Measurements from ENCODE around the gene RBMS3. TPM values are rescaled to one million over a fixed set of nuclear protein-coding genes. Genes with fewer than 3 reads are reported as not detected.

RBMS3 gene
- total and polyA plus RNA-seq, 2 of the 13 experiments (the other 11 are each of a cell fraction or from before 2014, with no cell fraction given): not detected

DNA sequence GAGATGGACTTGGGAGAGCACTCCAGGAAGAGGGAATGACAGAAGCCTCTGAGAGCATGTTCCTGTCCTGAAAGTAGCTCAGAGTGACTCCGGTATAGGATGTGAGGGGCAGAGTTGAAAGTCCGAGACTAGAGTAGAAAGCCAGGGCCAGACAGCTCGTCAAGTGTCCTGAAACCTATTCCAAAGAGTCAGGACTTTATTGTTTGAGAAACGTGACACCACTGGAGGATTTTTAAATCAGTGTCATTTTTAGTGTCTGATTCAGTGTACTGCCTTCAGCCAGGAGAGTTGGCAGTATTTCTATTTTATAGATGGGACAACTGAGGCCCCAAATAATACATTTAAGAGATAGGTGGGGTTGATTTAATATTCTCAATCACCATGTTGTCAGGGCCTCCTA lies 1.6 kb upstream of the RBMS3 start:
- ChIA-PET POLR2A (no interaction called here), CTCF (ENCODE audit: low intra/inter-chr PET ratio, low total read pairs) (no interaction called here)
- H3K4me2 ChIP-seq (ENCODE audit: low read depth, low read length): no peak overlapping the region
- 6% methylated on average over 4 of the region's 4 CpGs for WGBS (ENCODE audit: low lambda C conversion rate)
- TF ChIP-seq NBN (conservative IDR thresholded peaks at IDR 0.05) (no peak), ZNF263 (CRISPR knock-in tag; IDR thresholded peaks at IDR 0.05) (no peak), GTF3A (CRISPR knock-in tag; conservative IDR thresholded peaks at IDR 0.05) (no peak), ZNF451 (CRISPR knock-in tag; IDR thresholded peaks at IDR 0.05) (no peak), ZNF672 (CRISPR knock-in tag; IDR thresholded peaks at IDR 0.05) (no peak), ATF6 (CRISPR knock-in tag; conservative IDR thresholded peaks at IDR 0.05) (no peak), ASH2L (IDR thresholded peaks at IDR 0.05; ENCODE audit: insufficient read length, low read depth, low read length) (no peak), ZBTB7A (CRISPR knock-in tag; IDR thresholded peaks at IDR 0.05) (no peak), TRIM22 (IDR thresholded peaks at IDR 0.05) (no peak), ZBTB3 (CRISPR knock-in tag; IDR thresholded peaks at IDR 0.05; ENCODE audit: borderline replicate concordance, low read depth) (no peak), ZNF552 (CRISPR knock-in tag; IDR thresholded peaks at IDR 0.05; ENCODE audit: borderline replicate concordance) (no peak), PCBP1 (IDR thresholded peaks at IDR 0.05; ENCODE audit: borderline replicate concordance, low read depth, low read length) (no peak), GPN1 (CRISPR knock-in tag; IDR thresholded peaks at IDR 0.05; ENCODE audit: borderline replicate concordance) (no peak), ZMAT3 (CRISPR knock-in tag; conservative IDR thresholded peaks at IDR 0.05) (no peak), ZNF17 (CRISPR knock-in tag; IDR thresholded peaks at IDR 0.05) (no peak), SCMH1 (CRISPR knock-in tag; IDR thresholded peaks at IDR 0.05; ENCODE audit: borderline replicate concordance) (no peak), REL (CRISPR knock-in tag; conservative IDR thresholded peaks at IDR 0.05) (no peak)
- TF ChIP-seq, protein P1, sequence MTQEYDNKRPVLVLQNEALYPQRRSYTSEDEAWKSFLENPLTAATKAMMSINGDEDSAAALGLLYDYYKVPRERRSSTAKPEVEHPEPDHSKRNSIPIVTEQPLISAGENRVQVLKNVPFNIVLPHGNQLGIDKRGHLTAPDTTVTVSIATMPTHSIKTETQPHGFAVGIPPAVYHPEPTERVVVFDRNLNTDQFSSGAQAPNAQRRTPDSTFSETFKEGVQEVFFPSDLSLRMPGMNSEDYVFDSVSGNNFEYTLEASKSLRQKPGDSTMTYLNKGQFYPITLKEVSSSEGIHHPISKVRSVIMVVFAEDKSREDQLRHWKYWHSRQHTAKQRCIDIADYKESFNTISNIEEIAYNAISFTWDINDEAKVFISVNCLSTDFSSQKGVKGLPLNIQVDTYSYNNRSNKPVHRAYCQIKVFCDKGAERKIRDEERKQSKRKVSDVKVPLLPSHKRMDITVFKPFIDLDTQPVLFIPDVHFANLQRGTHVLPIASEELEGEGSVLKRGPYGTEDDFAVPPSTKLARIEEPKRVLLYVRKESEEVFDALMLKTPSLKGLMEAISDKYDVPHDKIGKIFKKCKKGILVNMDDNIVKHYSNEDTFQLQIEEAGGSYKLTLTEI (CRISPR knock-in tag; conservative IDR thresholded peaks at IDR 0.05): no peak
- TF ChIP-seq, protein P2, sequence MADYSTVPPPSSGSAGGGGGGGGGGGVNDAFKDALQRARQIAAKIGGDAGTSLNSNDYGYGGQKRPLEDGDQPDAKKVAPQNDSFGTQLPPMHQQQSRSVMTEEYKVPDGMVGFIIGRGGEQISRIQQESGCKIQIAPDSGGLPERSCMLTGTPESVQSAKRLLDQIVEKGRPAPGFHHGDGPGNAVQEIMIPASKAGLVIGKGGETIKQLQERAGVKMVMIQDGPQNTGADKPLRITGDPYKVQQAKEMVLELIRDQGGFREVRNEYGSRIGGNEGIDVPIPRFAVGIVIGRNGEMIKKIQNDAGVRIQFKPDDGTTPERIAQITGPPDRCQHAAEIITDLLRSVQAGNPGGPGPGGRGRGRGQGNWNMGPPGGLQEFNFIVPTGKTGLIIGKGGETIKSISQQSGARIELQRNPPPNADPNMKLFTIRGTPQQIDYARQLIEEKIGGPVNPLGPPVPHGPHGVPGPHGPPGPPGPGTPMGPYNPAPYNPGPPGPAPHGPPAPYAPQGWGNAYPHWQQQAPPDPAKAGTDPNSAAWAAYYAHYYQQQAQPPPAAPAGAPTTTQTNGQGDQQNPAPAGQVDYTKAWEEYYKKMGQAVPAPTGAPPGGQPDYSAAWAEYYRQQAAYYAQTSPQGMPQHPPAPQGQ (CRISPR knock-in tag; IDR thresholded peaks at IDR 0.05; ENCODE audit: borderline replicate concordance): no peak
- H3K27ac ChIP-seq (ENCODE audit: extremely low read length, insufficient read depth, low read length): no peak overlapping the region
- no peaks in the 10 kb centered on the region for H3K36me3 ChIP-seq (replicated peaks in 1 of 2; ENCODE audit: control insufficient read depth in 1 of 2, insufficient read depth in 2 of 2, low read length in 2 of 2)
- H3K4me1 ChIP-seq (ENCODE audit: insufficient read depth, low read length): no peaks in the 10 kb centered on the region
- H2AFZ ChIP-seq (ENCODE audit: low read length): no peak overlapping the region
- no peaks in the 10 kb centered on the region for H3K79me2 ChIP-seq (ENCODE audit: insufficient read depth, low read length)
- H3K9ac ChIP-seq (ENCODE audit: insufficient read depth, low read depth, low read length): no peak overlapping the region
- no TSS peak for BruUV-seq (replicated peaks)
- intact Hi-C loops (cut with micrococcal nuclease; ENCODE audit: unreplicated experiment) (no loop called here), in situ Hi-C loops (cut with HindIII; ENCODE audit: extremely low pct_ligation_motif_present, low pct_unique_long_range_greater_than_20kb) (no loop called here)
- FAIRE-seq (no peak), DNase-seq (ENCODE audit: low spot score) (no peak), ATAC-seq (no peak)
- no peak overlapping the region for H3K4me3 ChIP-seq (replicated peaks in 1 of 3; ENCODE audit: insufficient read depth in 1 of 3, low read depth in 2 of 3, low read length in 3 of 3)
- H3K27me3 ChIP-seq (ENCODE audit: control insufficient read depth in 1 of 2, insufficient read depth in 2 of 2, low read length in 2 of 2): peaks cover 0 to 4% of the 10 kb centered on the region in 2 experiments; a peak in 1 of 5 replicates
- H3K9me3 ChIP-seq (ENCODE audit: low read length): no peaks in the 10 kb centered on the region
- H4K20me1 ChIP-seq (ENCODE audit: insufficient read depth, low read length): no peaks in the 10 kb centered on the region
